HFF-Myc (cell line): ENCODE data around the gene SLIT3.

ENCODE experiments used
- DNase-seq: peaks from one replicate; pipeline ENCODE4 v3.0.0-alpha.2; 2011; ENCODE audit warnings: low read depth; ENCODE audit errors: extremely low read depth
- H3K4me3 ChIP-seq: replicated peaks from 2 replicates; pipeline ENCODE4 v1.5.1; 2011; ENCODE audit warnings: low read depth, mild to moderate bottlenecking, control low read depth, low read length
- CTCF ChIP-seq: IDR thresholded peaks from 2 replicates; pipeline ENCODE4 v1.5.1; 2012; ENCODE audit warnings: mild to moderate bottlenecking, low read depth, low read length, control low read depth; ENCODE audit errors: missing control alignments

The SLIT3 gene

DNA sequence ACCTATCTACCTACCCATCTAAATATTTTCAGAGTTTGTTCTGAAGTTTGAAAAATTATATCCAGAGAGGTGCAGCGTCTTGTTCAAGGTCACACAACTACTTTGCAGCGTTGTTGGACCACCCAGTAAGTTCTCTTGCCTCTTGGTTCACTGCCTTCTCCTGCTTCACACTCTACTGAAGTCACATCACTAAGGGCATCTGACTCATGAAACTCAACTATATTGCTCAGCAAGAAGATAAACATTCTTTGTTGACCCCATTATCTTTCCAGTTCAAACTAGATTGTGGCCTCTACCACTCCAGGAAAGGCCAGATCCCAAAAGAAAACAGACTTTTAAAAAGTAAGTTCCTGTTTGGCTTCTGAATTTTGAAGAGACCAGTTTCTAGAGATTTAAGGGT is 326.9 kb downstream of the SLIT3 start:
- H3K4me3 ChIP-seq = no peak overlapping the region
- TF ChIP-seq CTCF = no peak
- DNase-seq = no peak

DNA sequence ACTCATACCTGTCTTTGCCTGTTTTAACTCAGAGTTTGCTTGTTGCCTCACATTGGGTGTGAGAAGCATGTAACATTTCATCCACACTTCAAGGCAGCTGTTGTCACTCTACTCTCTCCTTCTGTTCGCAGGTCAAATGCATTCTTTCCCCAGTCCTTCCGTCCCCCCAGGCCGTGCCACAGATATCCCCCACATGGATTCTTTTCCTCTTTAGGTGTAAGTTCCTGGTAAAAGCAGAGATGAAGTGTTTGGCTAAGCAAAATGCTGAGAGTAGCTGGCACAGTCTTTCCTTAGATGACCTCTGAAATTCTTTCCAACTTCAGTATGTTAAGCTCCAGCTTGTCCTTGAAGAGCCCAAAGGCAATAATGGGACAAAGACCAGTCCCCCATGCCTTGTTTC is 328.2 kb downstream of the SLIT3 start:
- no peak overlapping the region for H3K4me3 ChIP-seq
- no peak for TF ChIP-seq CTCF
- no peak for DNase-seq

- no peak for TF ChIP-seq CTCF
These were observed 329.8 kb downstream of the SLIT3 start for GRCh38 chr5:168971100-168971499.

DNA sequence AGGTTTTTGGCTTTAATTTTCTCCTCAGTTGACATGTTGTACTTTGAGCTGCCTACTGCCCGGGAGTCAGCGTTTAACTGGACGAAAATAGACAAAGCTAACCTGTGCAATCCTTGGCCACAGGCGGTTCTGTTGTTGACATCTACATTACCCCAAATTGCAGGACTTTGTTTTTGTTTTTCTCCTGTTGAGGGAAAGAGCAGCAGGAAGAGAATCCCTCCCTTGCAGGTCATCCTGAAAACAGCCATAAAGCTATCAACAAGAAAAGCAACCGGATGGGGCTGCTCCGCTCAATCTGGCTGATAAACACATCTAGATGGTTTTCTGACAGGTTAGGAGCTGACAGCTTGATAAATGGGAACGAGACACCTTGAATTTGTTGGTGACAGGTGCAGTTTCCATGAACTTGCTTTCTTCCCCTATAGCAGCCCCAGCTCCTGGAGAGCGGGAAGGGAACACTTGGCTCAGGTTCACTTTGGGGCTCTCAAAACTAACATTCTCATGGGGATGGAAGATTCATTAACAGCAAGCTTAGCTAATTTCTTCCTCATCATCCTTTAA is 331.5 kb downstream of the SLIT3 start:
- DNase-seq = no peak
- no peak for TF ChIP-seq CTCF
- H3K4me3 ChIP-seq = no peak overlapping the region

More at GRCh38 chr5:168971100-168971499, 329.8 kb downstream of the SLIT3 start:
- DNase-seq = no peak
- no peak overlapping the region for H3K4me3 ChIP-seq

- no peak overlapping the region for H3K4me3 ChIP-seq
- no peak for TF ChIP-seq CTCF
- no peak for DNase-seq
These were observed 332.9 kb downstream of the SLIT3 start for GRCh38 chr5:168967882-168968620.

DNA sequence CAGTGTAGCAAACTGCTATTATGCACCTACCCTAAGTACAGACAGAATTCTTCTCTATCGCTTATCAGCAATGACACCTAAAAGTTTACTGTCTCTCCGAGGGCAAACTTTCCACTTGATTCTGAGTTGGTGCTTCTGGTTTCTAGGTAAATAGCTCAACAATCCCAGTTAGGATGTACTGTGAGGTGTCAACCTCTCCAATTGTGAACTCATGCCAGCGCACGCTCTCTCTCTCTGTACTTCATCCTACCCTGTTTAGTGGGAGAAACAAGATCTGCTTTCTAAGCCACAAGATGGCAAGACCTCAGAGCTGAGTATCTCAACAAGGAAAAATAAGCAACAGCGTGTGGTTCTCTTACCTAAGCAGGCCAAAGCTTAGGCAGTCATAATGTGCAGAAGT is 335.3 kb downstream of the SLIT3 start:
- no peak for TF ChIP-seq CTCF
- DNase-seq = no peak
- no peak overlapping the region for H3K4me3 ChIP-seq
